HG03558 (cell line): ENCODE results near the gene ARHGEF39.
A peak's percentile ranks its signal among the peaks of the same experiment; 100 is the strongest.
"Not testable (repeated sequence)": the region's sequence is repeated elsewhere in the genome, so short reads cannot be mapped to it uniquely, and the experiment has no call there.

ENCODE experiments used
- ATAC-seq: cut with Tn5 transposase; IDR thresholded peaks from one replicate; pipeline ENCODE4 v1.9.1; 2021; ENCODE audit warnings: moderate number of reproducible peaks; ENCODE audit not compliant: unreplicated experiment; ENCODE audit errors: extremely low read depth

ARHGEF39 gene

GRCh38 chr9:35653611-35654010 is 11.4 kb downstream of the ARHGEF39 start:
- ATAC-seq: no peak

GRCh38 chr9:35652829-35653209 is 12.2 kb downstream of the ARHGEF39 start:
- ATAC-seq: no peak

- no peak for ATAC-seq
Measured at GRCh38 chr9:35651956-35652828, 12.8 kb downstream of the ARHGEF39 start.

GRCh38 chr9:35650341-35651158 is 14.4 kb downstream of the ARHGEF39 start, which contains the start of gene SIT1:
Gene SIT1, minus strand, starts transcription at chr9:35650931. Its CDS starts 78 bp downstream, at chr9:35650853.
- ATAC-seq: no peak

- ATAC-seq: no peak
Measured at GRCh38 chr9:35649431-35650340, 15.3 kb downstream of the ARHGEF39 start.

GRCh38 chr9:35646533-35647265 is 18.3 kb downstream of the ARHGEF39 start:
- peak; percentile 56 for ATAC-seq

- ATAC-seq: no peak
Measured at GRCh38 chr9:35646153-35646532, 18.9 kb downstream of the ARHGEF39 start.

- not testable (repeated sequence) for ATAC-seq
Measured at GRCh38 chr9:35645736-35646135, 19.3 kb downstream of the ARHGEF39 start.

GRCh38 chr9:35643046-35643445 is 21.9 kb downstream of the ARHGEF39 start:
- no peak for ATAC-seq

GRCh38 chr9:35641478-35641877 is 23.5 kb downstream of the ARHGEF39 start:
- ATAC-seq: not testable (repeated sequence)

GRCh38 chr9:35640431-35640830 is 24.6 kb downstream of the ARHGEF39 start:
- ATAC-seq: not testable (repeated sequence)

GRCh38 chr9:35639631-35640030 is 25.4 kb downstream of the ARHGEF39 start:
- ATAC-seq: no peak

- ATAC-seq: not testable (repeated sequence)
Measured at GRCh38 chr9:35639225-35639624, 25.8 kb downstream of the ARHGEF39 start.

- ATAC-seq: not testable (repeated sequence)
Measured at GRCh38 chr9:35638751-35639150, 26.2 kb downstream of the ARHGEF39 start.

- ATAC-seq: not testable (repeated sequence)
Measured at GRCh38 chr9:35637427-35637955, 27.5 kb downstream of the ARHGEF39 start.

GRCh38 chr9:35636877-35637246 is 28.1 kb downstream of the ARHGEF39 start:
- ATAC-seq: not testable (repeated sequence)

GRCh38 chr9:35636135-35636876 is 28.7 kb downstream of the ARHGEF39 start:
- no peak for ATAC-seq

- ATAC-seq: no peak
Measured at GRCh38 chr9:35635730-35636129, 29.3 kb downstream of the ARHGEF39 start.

GRCh38 chr9:35629597-35629996 is 35.4 kb downstream of the ARHGEF39 start:
- ATAC-seq: no peak
